ENCODE results near the gene NME4.

NME4 gene

DNA sequence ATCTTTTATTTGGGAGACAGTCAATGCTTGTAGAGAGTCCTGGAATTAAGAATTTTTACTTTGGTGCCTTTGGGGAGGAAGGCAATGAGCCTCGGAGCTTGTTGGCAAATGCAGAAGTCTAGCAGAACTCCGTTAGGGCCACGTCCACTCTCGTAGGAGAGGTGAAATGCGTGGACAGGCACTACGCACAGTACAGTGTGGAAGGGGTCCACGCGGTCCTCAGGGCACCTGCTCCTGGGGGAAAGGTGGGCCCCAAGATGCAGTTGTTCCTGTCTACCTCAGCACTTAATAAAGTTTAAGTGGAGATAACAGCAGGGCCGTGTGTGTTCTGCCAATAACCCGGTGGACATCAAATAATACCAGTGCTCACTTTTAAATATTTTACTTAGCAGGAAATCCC, 30.3 kb downstream of the NME4 start:
- H3K36me3 ChIP-seq (ENCODE audit: control insufficient read depth, insufficient read depth, low read length), result no peaks in the 10 kb centered on the region
- H3K27ac ChIP-seq (ENCODE audit: insufficient read depth, low read length, poor library complexity, severe bottlenecking), result no peak overlapping the region
- no peaks in the 10 kb centered on the region for H3K9me3 ChIP-seq (ENCODE audit: control insufficient read depth, low read length)
- no peaks in the 10 kb centered on the region for H3K27me3 ChIP-seq (replicated peaks; ENCODE audit: control insufficient read depth, insufficient read depth, low read length, poor library complexity, severe bottlenecking)
- peaks cover 18% of the 10 kb centered on the region for H3K4me1 ChIP-seq (ENCODE audit: control insufficient read depth, insufficient read depth, low read length, poor library complexity, severe bottlenecking)
- H3K4me3 ChIP-seq (ENCODE audit: insufficient read depth, low read depth, low read length, poor library complexity, severe bottlenecking), result no peak overlapping the region
- DNase-seq, result no peak

DNA sequence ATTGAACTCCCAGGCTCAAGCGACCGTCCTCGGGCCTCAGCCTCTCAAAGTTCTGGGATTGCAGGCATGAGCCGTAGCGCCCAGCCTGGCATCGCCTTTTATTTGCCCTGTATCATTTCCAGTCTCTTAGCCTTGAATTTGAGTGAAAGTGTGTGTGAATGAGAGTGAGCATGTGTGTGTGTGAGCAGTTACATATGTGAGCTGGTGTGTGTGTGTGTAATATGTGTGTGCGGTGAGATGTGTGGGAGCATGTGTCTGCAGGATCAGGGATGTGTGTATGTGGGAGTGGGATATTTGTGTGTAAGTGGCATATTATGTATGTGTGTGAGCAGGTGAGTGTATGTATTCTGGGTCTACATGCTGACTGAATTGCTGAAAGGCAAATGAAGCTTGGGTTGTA, 33.9 kb downstream of the NME4 start:
- no peak for DNase-seq
- H3K27ac ChIP-seq (ENCODE audit: insufficient read depth, low read length, poor library complexity, severe bottlenecking), result no peak overlapping the region
- H3K36me3 ChIP-seq (ENCODE audit: control insufficient read depth, insufficient read depth, low read length), result no peaks in the 10 kb centered on the region
- H3K27me3 ChIP-seq (replicated peaks; ENCODE audit: control insufficient read depth, insufficient read depth, low read length, poor library complexity, severe bottlenecking), result no peaks in the 10 kb centered on the region
- no peak overlapping the region for H3K4me3 ChIP-seq (ENCODE audit: insufficient read depth, low read depth, low read length, poor library complexity, severe bottlenecking)
- no peaks in the 10 kb centered on the region for H3K9me3 ChIP-seq (ENCODE audit: control insufficient read depth, low read length)
- peaks cover 11% of the 10 kb centered on the region for H3K4me1 ChIP-seq (ENCODE audit: control insufficient read depth, insufficient read depth, low read length, poor library complexity, severe bottlenecking)

DNA sequence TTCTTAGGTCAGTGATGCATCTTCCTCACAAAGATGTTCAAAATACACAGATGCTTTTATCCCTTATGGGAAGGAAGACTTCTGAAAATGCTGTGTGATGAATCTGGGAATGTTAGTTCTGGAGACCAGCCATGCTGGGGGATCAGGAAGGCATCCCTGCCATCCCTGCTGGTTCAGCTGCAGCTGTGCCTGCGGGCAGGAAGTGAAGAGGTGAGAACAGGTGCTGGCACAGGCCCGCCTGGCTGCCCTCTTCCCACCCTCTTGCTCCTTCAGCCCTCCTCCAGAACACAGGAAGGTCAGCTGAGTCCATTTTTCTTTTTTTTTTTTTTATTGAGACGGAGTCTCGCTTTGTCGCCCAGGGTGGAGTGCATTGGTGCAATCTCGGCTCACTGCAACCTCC, 43.6 kb downstream of the NME4 start:
- no peak overlapping the region for H3K27ac ChIP-seq (ENCODE audit: insufficient read depth, low read length, poor library complexity, severe bottlenecking)
- H3K4me3 ChIP-seq (ENCODE audit: insufficient read depth, low read depth, low read length, poor library complexity, severe bottlenecking), result no peak overlapping the region
- no peaks in the 10 kb centered on the region for H3K27me3 ChIP-seq (replicated peaks; ENCODE audit: control insufficient read depth, insufficient read depth, low read length, poor library complexity, severe bottlenecking)
- H3K9me3 ChIP-seq (ENCODE audit: control insufficient read depth, low read length), result no peaks in the 10 kb centered on the region
- no peaks in the 10 kb centered on the region for H3K4me1 ChIP-seq (ENCODE audit: control insufficient read depth, insufficient read depth, low read length, poor library complexity, severe bottlenecking)
- DNase-seq, result no peak
- peaks cover 4% of the 10 kb centered on the region for H3K36me3 ChIP-seq (ENCODE audit: control insufficient read depth, insufficient read depth, low read length)

DNA sequence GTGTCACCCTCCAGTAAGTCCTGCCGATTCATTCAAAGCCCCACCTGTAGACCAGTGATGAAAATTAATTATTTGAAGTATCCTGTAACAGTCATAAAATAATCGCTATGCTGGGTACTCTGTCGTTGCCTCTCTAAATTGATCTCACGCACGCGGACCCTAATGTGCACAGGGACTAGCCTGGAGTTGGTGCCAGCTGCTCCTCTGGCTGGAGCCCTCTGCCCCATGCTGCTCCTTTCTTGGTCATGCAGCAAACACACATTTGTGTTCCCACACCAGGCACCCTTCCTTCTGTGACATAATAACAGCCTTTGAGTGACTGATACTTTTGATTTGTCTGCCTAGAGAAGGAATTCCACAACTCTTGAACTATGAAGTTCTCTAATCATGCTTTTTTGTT, 44.4 kb downstream of the NME4 start:
- Histone ChIP-seq H3K27me3 (replicated peaks; ENCODE audit: control insufficient read depth, insufficient read depth, low read length, poor library complexity, severe bottlenecking) (no peaks in the 10 kb centered on the region), H3K36me3 (ENCODE audit: control insufficient read depth, insufficient read depth, low read length) (peaks cover 4% of the 10 kb centered on the region), H3K4me3 (ENCODE audit: insufficient read depth, low read depth, low read length, poor library complexity, severe bottlenecking) (no peak overlapping the region), H3K4me1 (ENCODE audit: control insufficient read depth, insufficient read depth, low read length, poor library complexity, severe bottlenecking) (no peaks in the 10 kb centered on the region), H3K27ac (ENCODE audit: insufficient read depth, low read length, poor library complexity, severe bottlenecking) (no peak overlapping the region), H3K9me3 (ENCODE audit: control insufficient read depth, low read length) (no peaks in the 10 kb centered on the region)
- DNase-seq, result no peak

DNA sequence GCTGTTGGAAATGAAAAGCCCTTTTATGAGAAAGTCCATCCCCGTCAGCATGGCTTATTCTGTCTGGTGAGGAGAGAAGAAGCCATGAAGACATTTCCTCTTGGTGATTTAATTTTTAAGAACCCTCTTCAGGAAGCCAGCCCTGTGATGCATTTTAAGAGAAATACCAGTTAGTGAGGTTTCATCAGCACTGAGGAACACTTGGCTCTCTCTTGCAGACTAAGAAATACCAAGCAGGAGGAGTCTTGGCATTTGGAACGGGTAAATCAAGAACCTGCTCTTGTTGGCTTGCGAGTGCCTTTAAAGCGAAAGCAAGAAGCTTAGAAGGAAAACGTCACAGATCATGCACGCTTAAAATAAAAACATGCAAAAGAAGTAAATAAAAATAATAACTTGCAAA, 46.0 kb downstream of the NME4 start:
- no peak for DNase-seq
- Histone ChIP-seq H3K27me3 (replicated peaks; ENCODE audit: control insufficient read depth, insufficient read depth, low read length, poor library complexity, severe bottlenecking) (no peaks in the 10 kb centered on the region), H3K9me3 (ENCODE audit: control insufficient read depth, low read length) (no peaks in the 10 kb centered on the region), H3K27ac (ENCODE audit: insufficient read depth, low read length, poor library complexity, severe bottlenecking) (no peak overlapping the region), H3K4me1 (ENCODE audit: control insufficient read depth, insufficient read depth, low read length, poor library complexity, severe bottlenecking) (no peaks in the 10 kb centered on the region), H3K36me3 (ENCODE audit: control insufficient read depth, insufficient read depth, low read length) (peaks cover 4% of the 10 kb centered on the region), H3K4me3 (ENCODE audit: insufficient read depth, low read depth, low read length, poor library complexity, severe bottlenecking) (no peak overlapping the region)

DNA sequence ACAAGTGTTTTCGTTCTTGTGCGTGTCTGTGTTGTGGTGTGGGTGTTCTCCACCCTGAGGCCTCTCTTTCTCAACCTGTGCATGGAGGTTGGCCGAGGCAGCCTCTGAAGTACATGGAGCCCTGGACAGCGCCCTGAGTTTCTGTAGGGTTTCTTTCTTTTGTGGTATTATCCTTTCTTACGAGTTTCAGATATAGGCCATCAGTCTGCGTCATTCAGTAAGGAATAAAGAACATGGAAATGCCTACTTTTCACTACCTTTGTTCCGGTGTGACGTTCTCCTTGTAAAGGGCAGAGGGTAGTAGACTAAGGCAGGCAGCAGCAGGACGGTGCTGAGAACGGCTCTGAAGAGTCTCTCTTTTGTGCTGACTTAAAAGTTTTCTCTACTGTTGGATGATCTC, 47.0 kb downstream of the NME4 start:
- Histone ChIP-seq H3K4me1 (ENCODE audit: control insufficient read depth, insufficient read depth, low read length, poor library complexity, severe bottlenecking) (no peaks in the 10 kb centered on the region), H3K27ac (ENCODE audit: insufficient read depth, low read length, poor library complexity, severe bottlenecking) (no peak overlapping the region), H3K27me3 (replicated peaks; ENCODE audit: control insufficient read depth, insufficient read depth, low read length, poor library complexity, severe bottlenecking) (no peaks in the 10 kb centered on the region), H3K4me3 (ENCODE audit: insufficient read depth, low read depth, low read length, poor library complexity, severe bottlenecking) (no peak overlapping the region), H3K9me3 (ENCODE audit: control insufficient read depth, low read length) (no peaks in the 10 kb centered on the region), H3K36me3 (ENCODE audit: control insufficient read depth, insufficient read depth, low read length) (peaks cover 4% of the 10 kb centered on the region)
- DNase-seq, result no peak

DNA sequence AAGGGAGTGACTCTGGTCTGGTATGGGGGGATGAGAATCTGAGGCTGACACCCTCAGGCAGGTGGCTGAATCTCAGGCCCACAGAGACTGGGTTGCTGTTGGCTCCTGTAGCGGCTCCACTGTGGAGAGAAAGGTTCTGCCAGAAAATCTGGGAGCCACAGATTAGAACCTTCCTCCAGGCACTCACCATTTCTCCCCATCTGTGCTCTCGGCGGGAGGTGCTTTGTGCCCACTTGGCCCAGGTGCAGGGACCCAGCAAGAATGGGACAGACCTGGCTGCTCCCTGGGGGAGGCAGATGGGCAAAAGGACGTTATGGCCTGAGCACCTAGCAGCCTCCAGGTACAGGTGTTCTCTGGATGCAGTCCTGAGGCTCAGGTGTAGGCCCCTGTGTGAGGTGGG, 48.6 kb downstream of the NME4 start:
- no peak for DNase-seq
- H3K4me3 ChIP-seq (ENCODE audit: insufficient read depth, low read depth, low read length, poor library complexity, severe bottlenecking), result no peak overlapping the region
- no peak overlapping the region for H3K27ac ChIP-seq (ENCODE audit: insufficient read depth, low read length, poor library complexity, severe bottlenecking)

More for the DNA sequence above, 48.6 kb downstream of the NME4 start:
- peaks cover 4% of the 10 kb centered on the region for H3K36me3 ChIP-seq (ENCODE audit: control insufficient read depth, insufficient read depth, low read length)
- no peaks in the 10 kb centered on the region for H3K9me3 ChIP-seq (ENCODE audit: control insufficient read depth, low read length)
- H3K27me3 ChIP-seq (replicated peaks; ENCODE audit: control insufficient read depth, insufficient read depth, low read length, poor library complexity, severe bottlenecking), result no peaks in the 10 kb centered on the region
- no peaks in the 10 kb centered on the region for H3K4me1 ChIP-seq (ENCODE audit: control insufficient read depth, insufficient read depth, low read length, poor library complexity, severe bottlenecking)

All from effector memory CD4-positive, alpha-beta T cell (primary cell).